Lower leg skin (tissue), 4 donors: ENCODE measurements around the gene ARPP21. TPM values are rescaled to one million over a fixed set of nuclear protein-coding genes. Genes with fewer than 3 reads are reported as not detected.

Experiments
- DNase-seq, 2 donors: peaks; one replicate each; pipeline ENCODE4 v3.0.0-alpha.2; 2019; ENCODE audit warnings: low spot score in 2 of 2
- H3K4me3 ChIP-seq: fragments of 200-600 bp; sonication (generic); 2 replicates; pipeline ENCODE4 v1.5.1; 2017; ENCODE audit warnings: mild to moderate bottlenecking, low read depth; ENCODE audit not compliant: poor library complexity, severe bottlenecking
- POLR2A ChIP-seq, 2 donors: fragments of 450-650 bp; IDR thresholded peaks; one replicate each; pipeline ENCODE4 v1.6.1; 2016 to 2017; ENCODE audit warnings: antibody characterized with exemption in 2 of 2, mild to moderate bottlenecking in 1 of 2, moderate library complexity in 1 of 2
- WGBS, 2 donors: methylation state at CpG; one replicate each; pipeline ENCODE4 v1.1.5; 2018; 5-methylcytosine and 5-hydroxymethylcytosine counted together
- intact Hi-C: fragments of 100-400 bp; cut with DNase I; formaldehyde crosslinking; loops from one replicate; pipeline ENCODE4 v1.15.0; 2023; ENCODE audit warnings: low total_unique reads
- total RNA-seq, 4 donors: library from RNA; depleted of rRNA; stranded (reverse); fragments of >200 nt; gene quantifications; one replicate each; pipeline ENCODE4 v1.1.0, GENCODE V29; 2016
- TF ChIP-seq, protein P1 (sequence below), 3 donors: fragments of 450-650 bp; IDR thresholded peaks; one replicate each; pipeline ENCODE4 v1.5.1; 2016; ENCODE audit warnings: antibody characterized with exemption in 3 of 3, mild to moderate bottlenecking in 3 of 3, moderate library complexity in 2 of 3

Gene ARPP21
- total RNA-seq, 4 donors from 2014 or later, result not detected

DNA sequence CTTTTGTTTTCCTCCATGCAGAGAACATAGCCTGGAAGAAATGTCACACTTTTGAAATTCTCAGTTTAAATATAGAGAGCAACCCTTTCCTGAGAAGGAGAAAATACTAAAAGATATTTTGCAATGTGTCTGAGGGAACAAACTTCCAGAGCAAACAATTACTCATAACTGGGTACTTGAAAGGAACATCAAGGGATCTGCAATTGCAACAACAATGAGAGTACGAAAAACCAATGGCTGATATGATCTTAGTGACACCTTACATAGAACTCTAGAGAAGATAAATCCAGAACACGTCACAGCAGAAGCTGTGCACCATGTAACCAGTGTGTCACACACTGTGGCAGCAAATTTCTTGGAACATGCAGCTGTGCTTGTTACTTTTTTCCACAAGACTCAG lies 14.6 kb upstream of the ARPP21 start:
- WGBS, 2 donors, result 77 to 85% methylated on average over 2 of the region's 2 CpGs
- DNase-seq, result no peak
- H3K4me3 ChIP-seq, result no peak overlapping the region
- TF ChIP-seq, protein P1, sequence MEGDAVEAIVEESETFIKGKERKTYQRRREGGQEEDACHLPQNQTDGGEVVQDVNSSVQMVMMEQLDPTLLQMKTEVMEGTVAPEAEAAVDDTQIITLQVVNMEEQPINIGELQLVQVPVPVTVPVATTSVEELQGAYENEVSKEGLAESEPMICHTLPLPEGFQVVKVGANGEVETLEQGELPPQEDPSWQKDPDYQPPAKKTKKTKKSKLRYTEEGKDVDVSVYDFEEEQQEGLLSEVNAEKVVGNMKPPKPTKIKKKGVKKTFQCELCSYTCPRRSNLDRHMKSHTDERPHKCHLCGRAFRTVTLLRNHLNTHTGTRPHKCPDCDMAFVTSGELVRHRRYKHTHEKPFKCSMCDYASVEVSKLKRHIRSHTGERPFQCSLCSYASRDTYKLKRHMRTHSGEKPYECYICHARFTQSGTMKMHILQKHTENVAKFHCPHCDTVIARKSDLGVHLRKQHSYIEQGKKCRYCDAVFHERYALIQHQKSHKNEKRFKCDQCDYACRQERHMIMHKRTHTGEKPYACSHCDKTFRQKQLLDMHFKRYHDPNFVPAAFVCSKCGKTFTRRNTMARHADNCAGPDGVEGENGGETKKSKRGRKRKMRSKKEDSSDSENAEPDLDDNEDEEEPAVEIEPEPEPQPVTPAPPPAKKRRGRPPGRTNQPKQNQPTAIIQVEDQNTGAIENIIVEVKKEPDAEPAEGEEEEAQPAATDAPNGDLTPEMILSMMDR (IDR thresholded peaks at IDR 0.05), result no peak
- TF ChIP-seq POLR2A (IDR thresholded peaks at IDR 0.05), result no peak
- intact Hi-C loops, result no loop called here

- intact Hi-C loops, result no loop called here
- TF ChIP-seq, protein P1 (IDR thresholded peaks at IDR 0.05), result no peak
- 55 to 61% methylated on average over 4 of the region's 4 CpGs for WGBS, 2 donors
- H3K4me3 ChIP-seq, result no peak overlapping the region
- DNase-seq, result no peak
Measured at GRCh38 chr3:35633332-35634124, 5.8 kb upstream of the ARPP21 start.

- intact Hi-C loops, result no loop called here
- H3K4me3 ChIP-seq, result no peak overlapping the region
- WGBS, 2 donors, result 71 to 79% methylated on average over 3 of the region's 3 CpGs
- no peak for DNase-seq
- TF ChIP-seq, protein P1 (IDR thresholded peaks at IDR 0.05), result no peak
- no peak for TF ChIP-seq POLR2A (IDR thresholded peaks at IDR 0.05)
Measured at GRCh38 chr3:35635407-35635806, 3.9 kb upstream of the ARPP21 start.

DNA sequence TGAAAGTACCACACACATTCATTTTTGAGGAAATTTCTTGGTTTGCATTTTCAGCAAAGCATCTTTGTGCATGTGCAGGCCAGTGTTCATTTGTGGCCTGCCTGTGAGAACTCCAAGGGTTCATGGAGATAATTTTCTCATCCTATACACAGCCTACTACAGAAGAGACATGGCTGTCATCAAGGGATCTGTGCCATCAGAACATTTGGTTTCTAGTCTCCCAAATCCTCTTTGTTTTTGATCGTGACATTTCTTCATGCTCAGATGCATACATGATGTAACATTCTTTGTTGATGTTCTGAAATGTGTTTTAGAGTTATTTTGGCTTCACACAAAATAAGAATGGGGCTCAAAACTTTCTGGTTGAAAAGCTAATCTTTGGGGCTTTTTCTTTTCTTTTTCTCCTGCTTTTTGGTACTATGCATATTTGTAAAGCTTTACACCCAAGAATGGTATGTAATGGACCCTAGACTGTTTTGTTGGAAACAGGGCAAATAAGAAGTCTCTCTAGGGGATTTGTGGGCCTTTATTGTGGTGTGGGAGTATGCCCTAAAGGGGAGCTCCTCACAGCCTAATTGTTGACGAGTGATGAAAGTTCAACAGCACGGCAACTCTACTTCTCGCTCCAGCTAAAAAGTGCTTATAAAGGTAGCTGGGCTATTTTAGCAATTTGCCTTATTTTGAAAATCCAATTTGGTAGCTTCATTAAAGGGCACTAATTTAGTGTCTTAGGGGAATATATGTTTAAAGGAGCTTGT lies 3.2 kb upstream of the ARPP21 start:
- 79 to 83% methylated on average over 4 of the region's 4 CpGs for WGBS, 2 donors
- no peak for DNase-seq
- TF ChIP-seq POLR2A (IDR thresholded peaks at IDR 0.05), result no peak
- TF ChIP-seq, protein P1 (IDR thresholded peaks at IDR 0.05), result no peak
- no peak overlapping the region for H3K4me3 ChIP-seq
- intact Hi-C loops, result no loop called here

GRCh38 chr3:35638251-35638979 lies 910 bp upstream of the ARPP21 start:
- TF ChIP-seq, protein P1 (IDR thresholded peaks at IDR 0.05), result no peak
- no peak for TF ChIP-seq POLR2A (IDR thresholded peaks at IDR 0.05)
- no peak for DNase-seq
- H3K4me3 ChIP-seq, result no peak overlapping the region
- intact Hi-C loops, result no loop called here
- WGBS, 2 donors, result 86 to 88% methylated on average over 15 of the region's 15 CpGs
